Panc1 (cell line): ENCODE results near the gene NUDT11. TPM values are rescaled to one million over a fixed set of nuclear protein-coding genes. Genes with fewer than 3 reads are reported as not detected.

ENCODE experiments used
- ATAC-seq: fragments of 200-7000 bp; cut with Tn5 transposase; 2 replicates; pipeline ENCODE4 v1.9.1; 2020; ENCODE audit warnings: mild to moderate bottlenecking, moderate library complexity
- BruUV-seq: library from RNA; stranded (reverse); fragments of 400-500 nt; replicated peaks from 2 replicates; lab custom pipeline; 2021; lab: Mats Ljungman, UMichigan
- CTCF ChIA-PET: fragments of 300-600 bp; sonication (Branson Sonifier 250); formaldehyde crosslinking; loops from one replicate; lab custom pipeline; 2022; ENCODE audit warnings: antibody characterized with exemption; lab: Charles Lee
- POLR2A ChIA-PET: fragments of 300-600 bp; sonication (Branson Sonifier 250); formaldehyde crosslinking; loops from one replicate; lab custom pipeline; 2022; ENCODE audit warnings: antibody characterized with exemption; lab: Charles Lee
- DNase-seq: peaks from one replicate; pipeline ENCODE4 v3.0.0-alpha.2; 2010; ENCODE audit warnings: low read depth, low spot score
- H3K27ac ChIP-seq: 2 replicates; pipeline ENCODE4 v1.5.1; 2011; ENCODE audit warnings: mild to moderate bottlenecking, low read length, inconsistent platforms
- H3K27me3 ChIP-seq: fragments of 200-500 bp; sonication (Bioruptor generic); 2 replicates; pipeline ENCODE4 v1.6.0; 2014; ENCODE audit warnings: low read length, inconsistent platforms; ENCODE audit not compliant: control insufficient read depth, insufficient read depth
- H3K36me3 ChIP-seq: fragments of 200-500 bp; sonication (Bioruptor generic); 2 replicates; pipeline ENCODE4 v1.5.1; 2014; ENCODE audit warnings: inconsistent platforms, mild to moderate bottlenecking, low read length, moderate library complexity; ENCODE audit not compliant: control insufficient read depth, insufficient read depth
- H3K4me1 ChIP-seq: 2 replicates; pipeline ENCODE4 v1.5.1; 2011; ENCODE audit warnings: inconsistent platforms, mild to moderate bottlenecking, low read length, moderate library complexity; ENCODE audit not compliant: control insufficient read depth, insufficient read depth
- H3K4me3 ChIP-seq, 2 experiments: 2 replicates each; pipeline ENCODE4 v1.5.1; 2011 to 2012; ENCODE audit warnings: low read depth in 2 of 2, low read length in 2 of 2, mild to moderate bottlenecking in 2 of 2, inconsistent platforms in 1 of 2, moderate library complexity in 1 of 2
- H3K9me3 ChIP-seq: fragments of 200-500 bp; sonication (Bioruptor generic); 2 replicates; pipeline ENCODE4 v1.5.1; 2014; ENCODE audit warnings: low read depth, mild to moderate bottlenecking, inconsistent platforms, low read length, moderate library complexity; ENCODE audit not compliant: control insufficient read depth, insufficient read depth
- CTCF ChIP-seq: fragments of 450-650 bp; IDR thresholded peaks from 2 replicates; pipeline ENCODE4 v1.5.1; 2017; ENCODE audit warnings: mild to moderate bottlenecking
- POLR2AphosphoS5 ChIP-seq: IDR thresholded peaks from 2 replicates; pipeline ENCODE4 v1.6.1; 2012; ENCODE audit warnings: mild to moderate bottlenecking, low read depth, low read length, moderate library complexity
- REST ChIP-seq, 2 experiments: IDR thresholded peaks; 2 replicates each; pipeline ENCODE4 v1.6.1; 2011 to 2012; ENCODE audit warnings: low read depth in 2 of 2, control low read depth in 1 of 2, low read length in 1 of 2, mild to moderate bottlenecking in 1 of 2, moderate library complexity in 1 of 2; ENCODE audit not compliant: insufficient read depth in 1 of 2
- SIN3A ChIP-seq: IDR thresholded peaks from 2 replicates; pipeline ENCODE4 v1.6.1; 2012; ENCODE audit warnings: low read depth, mild to moderate bottlenecking, low read length, moderate library complexity, borderline replicate concordance; ENCODE audit not compliant: insufficient read depth
- TCF7L2 ChIP-seq: IDR thresholded peaks from 2 replicates; pipeline ENCODE4 v1.6.1; 2011; ENCODE audit warnings: mild to moderate bottlenecking, low read depth, low read length, inconsistent platforms
- in situ Hi-C: cut with HindIII; loops from 2 replicates; pipeline ENCODE4 v1.10.0; 2016; ENCODE audit warnings: low sequenced_read_pairs, low pct_unique_long_range_greater_than_20kb
- intact Hi-C: fragments of 100-400 bp; cut with micrococcal nuclease; formaldehyde crosslinking; loops from one replicate; pipeline ENCODE4 v1.10.0; 2022; ENCODE audit not compliant: unreplicated experiment
- total RNA-seq: library from RNA; stranded (reverse); gene quantifications from one replicate; pipeline ENCODE4 v1.2.1, GENCODE V29; 2021; ENCODE audit not compliant: unreplicated experiment

The NUDT11 gene
- total RNA-seq, 1 experiment from 2014 or later: 11.9 TPM

GRCh38 chrX:51476930-51477329 is 19.5 kb downstream of the NUDT11 start:
- DNase-seq (no peak), ATAC-seq (no peak)
- Histone ChIP-seq H3K27ac (no peak overlapping the region), H3K9me3 (no peaks in the 10 kb centered on the region), H3K4me1 (no peaks in the 10 kb centered on the region), H3K4me3 (no peak overlapping the region), H3K27me3 (no peaks in the 10 kb centered on the region), H3K36me3 (no peaks in the 10 kb centered on the region)
- intact Hi-C loops (no loop called here), in situ Hi-C loops (no loop called here)
- BruUV-seq: no TSS peak
- TF ChIP-seq CTCF: no peak
- TF ChIP-seq TCF7L2: no peak
- no peak for TF ChIP-seq POLR2AphosphoS5
- TF ChIP-seq SIN3A: no peak
- ChIA-PET CTCF (no interaction called here), POLR2A (no interaction called here)

- DNase-seq: no peak
- Histone ChIP-seq H3K27me3 (no peaks in the 10 kb centered on the region), H3K9me3 (no peaks in the 10 kb centered on the region), H3K27ac (no peak overlapping the region), H3K4me1 (no peaks in the 10 kb centered on the region), H3K36me3 (no peaks in the 10 kb centered on the region), H3K4me3 (no peak overlapping the region)
- no peak for ATAC-seq
- intact Hi-C loops (no loop called here), in situ Hi-C loops (no loop called here)
- ChIA-PET POLR2A (no interaction called here), CTCF (no interaction called here)
- TF ChIP-seq REST (IDR thresholded peaks at IDR 0.05; ENCODE audit: insufficient read depth in 1 of 2, low read depth in 2 of 2, low read length in 1 of 2): no peak
- TF ChIP-seq CTCF: no peak
- TF ChIP-seq SIN3A: no peak
- no peak for TF ChIP-seq TCF7L2
- no peak for TF ChIP-seq POLR2AphosphoS5
- BruUV-seq: no TSS peak
Measured at GRCh38 chrX:51463322-51463721, 33.1 kb downstream of the NUDT11 start.
